Stimulated activated CD8-positive, alpha-beta memory T cell treated with anti-CD3 and anti-CD28 coated beads, Interleukin-4, amount 100 ng/mL, for 48 hours (primary cell): ENCODE results near the gene TXLNA.
"Not testable (repeated sequence)": the region's sequence is repeated elsewhere in the genome, so short reads cannot be mapped to it uniquely, and the experiment has no call there.

Experiments
- DNase-seq: peaks from one replicate; pipeline ENCODE4 v3.0.0-alpha.2; 2020

Gene TXLNA

GRCh38 chr1:32179443-32180185 lies at the start of gene TXLNA:
TSS of gene TXLNA (plus strand) at chr1:32179675. CDS start at chr1:32180346, 671 bp downstream.
- DNase-seq = peak; percentile 94

- DNase-seq = not testable (repeated sequence)
These were observed 45.6 kb upstream of the TXLNA start for GRCh38 chr1:32133950-32134280.

DNA sequence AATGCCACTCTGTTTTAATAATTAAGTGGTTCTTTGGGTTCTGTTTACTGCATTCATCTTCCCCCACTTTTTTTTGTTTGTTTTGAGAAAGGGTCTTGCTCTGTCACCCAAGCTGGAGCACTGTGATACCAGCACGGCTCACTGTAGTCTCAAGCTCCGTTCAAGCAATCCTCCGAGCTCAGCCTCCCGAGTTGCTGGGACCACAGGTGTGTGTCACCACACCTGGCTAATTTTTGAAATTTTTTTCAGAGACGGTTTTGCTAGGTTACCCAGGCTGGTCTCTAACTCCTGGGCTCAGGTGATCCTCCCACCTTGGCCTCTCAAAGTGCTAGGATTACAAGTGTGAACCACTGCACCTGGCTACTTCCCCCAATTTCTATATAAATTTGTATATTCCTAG lies 42.4 kb upstream of the TXLNA start:
- no peak for DNase-seq

- no peak for DNase-seq
These were observed 40.5 kb upstream of the TXLNA start for GRCh38 chr1:32138965-32139364.

DNA sequence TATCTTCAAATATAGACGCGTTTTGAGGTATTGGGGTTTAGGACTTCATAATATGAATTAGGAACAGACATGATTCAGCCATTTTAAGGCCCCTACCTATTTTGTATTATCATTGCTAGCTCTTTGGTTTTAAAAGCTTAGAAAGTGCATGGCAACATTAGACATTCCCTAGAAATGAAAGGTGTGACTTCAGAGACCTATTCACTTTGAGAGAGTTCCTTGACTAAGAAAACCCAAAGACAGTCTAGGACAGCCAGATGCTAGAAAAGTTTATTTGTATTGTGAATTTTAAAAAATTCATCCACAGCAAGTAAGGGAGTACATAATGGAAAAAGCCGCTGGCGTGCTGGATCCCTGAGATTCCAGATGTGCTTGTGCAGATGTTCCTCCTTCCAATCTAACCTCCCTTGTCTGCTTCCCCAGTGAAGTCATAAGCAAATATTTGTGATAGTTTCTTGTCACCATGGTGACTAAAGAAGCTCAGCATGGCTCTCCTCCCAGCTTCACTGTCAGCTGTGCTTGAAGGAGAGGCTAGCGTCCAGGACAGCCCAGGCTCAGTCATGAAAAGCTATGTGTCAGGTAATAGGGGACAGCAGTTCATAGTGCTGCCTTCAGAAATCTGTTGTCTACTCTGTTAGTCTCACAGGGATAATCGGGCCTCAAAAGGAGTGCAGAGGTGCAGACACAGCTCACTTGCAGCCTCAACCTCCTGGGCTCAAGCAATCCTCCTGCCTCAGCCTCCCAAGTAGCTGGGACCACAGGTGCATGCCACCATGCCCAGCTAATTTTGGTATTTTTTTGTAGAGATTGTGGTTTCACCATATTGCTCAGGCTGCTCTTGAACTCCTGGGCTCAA lies 36.8 kb upstream of the TXLNA start:
- no peak for DNase-seq

GRCh38 chr1:32143302-32143695 lies 36.2 kb upstream of the TXLNA start:
- not testable (repeated sequence) for DNase-seq

- DNase-seq = no peak
These were observed 35.4 kb upstream of the TXLNA start for GRCh38 chr1:32144033-32144432.

GRCh38 chr1:32147799-32148198 lies 31.7 kb upstream of the TXLNA start:
- not testable (repeated sequence) for DNase-seq

- no peak for DNase-seq
These were observed 28.6 kb upstream of the TXLNA start for GRCh38 chr1:32150847-32151246.

DNA sequence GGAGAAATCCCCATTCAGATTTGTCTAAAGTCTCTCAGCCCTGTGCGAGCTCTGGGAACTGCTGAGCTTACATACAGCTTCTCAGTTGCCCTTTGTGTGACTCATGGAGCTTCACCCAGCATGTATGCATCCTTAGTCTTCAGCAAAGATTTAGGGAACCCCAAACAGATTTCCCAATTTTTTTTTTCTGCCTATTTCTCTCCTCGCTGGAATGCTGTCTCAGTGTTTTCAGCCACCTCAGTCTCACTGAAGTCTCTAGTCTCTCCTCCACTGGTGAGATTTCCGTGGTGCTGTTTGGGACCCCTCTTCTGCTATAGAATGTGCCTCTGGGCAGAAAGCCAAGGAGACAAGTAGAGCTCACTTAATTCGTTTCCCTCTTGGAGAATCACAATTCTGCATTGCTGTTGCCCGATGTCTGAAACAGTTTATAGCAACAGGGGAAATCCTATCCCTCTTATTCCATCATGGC lies 28.1 kb upstream of the TXLNA start:
- no peak for DNase-seq

DNA sequence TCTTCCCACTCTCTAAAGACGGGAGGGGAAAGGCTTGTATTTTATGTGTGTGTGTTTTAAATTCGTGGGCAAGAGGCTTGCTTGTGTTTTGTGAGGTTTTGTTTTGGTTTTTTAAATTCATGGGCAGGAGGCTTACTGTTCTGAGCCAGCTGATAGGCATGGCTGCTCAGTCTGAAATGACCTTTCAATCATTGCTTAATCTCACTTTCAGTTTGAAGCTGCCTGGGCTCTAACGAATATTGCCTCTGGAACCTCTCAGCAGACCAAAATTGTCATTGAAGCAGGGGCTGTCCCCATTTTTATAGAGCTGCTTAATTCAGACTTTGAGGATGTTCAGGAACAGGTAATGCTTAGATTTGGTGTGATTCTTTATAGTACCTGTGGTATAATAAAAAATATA lies 20.3 kb upstream of the TXLNA start:
- no peak for DNase-seq

GRCh38 chr1:32163405-32163804 lies 16.1 kb upstream of the TXLNA start:
- no peak for DNase-seq

GRCh38 chr1:32165633-32166032 lies 13.8 kb upstream of the TXLNA start:
- not testable (repeated sequence) for DNase-seq

- DNase-seq = no peak
These were observed 8.5 kb upstream of the TXLNA start for GRCh38 chr1:32170991-32171390.

GRCh38 chr1:32172621-32173245 lies 6.7 kb upstream of the TXLNA start:
- no peak for DNase-seq

- no peak for DNase-seq
These were observed 889 bp upstream of the TXLNA start for GRCh38 chr1:32178380-32179192.

DNA sequence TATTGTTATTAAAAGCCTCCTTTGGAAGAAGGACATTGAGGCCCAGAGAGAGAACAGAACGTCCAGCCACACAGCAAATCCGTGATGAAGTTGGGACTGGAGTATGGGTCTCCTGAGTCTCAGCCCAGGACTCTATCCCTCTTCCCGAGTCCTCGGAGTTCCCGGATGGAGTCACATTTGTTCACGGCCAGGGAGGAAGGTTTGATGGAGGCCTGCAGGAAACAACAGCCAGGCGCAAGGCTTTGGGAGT lies 357 bp upstream of the TXLNA start:
- DNase-seq = no peak

DNA sequence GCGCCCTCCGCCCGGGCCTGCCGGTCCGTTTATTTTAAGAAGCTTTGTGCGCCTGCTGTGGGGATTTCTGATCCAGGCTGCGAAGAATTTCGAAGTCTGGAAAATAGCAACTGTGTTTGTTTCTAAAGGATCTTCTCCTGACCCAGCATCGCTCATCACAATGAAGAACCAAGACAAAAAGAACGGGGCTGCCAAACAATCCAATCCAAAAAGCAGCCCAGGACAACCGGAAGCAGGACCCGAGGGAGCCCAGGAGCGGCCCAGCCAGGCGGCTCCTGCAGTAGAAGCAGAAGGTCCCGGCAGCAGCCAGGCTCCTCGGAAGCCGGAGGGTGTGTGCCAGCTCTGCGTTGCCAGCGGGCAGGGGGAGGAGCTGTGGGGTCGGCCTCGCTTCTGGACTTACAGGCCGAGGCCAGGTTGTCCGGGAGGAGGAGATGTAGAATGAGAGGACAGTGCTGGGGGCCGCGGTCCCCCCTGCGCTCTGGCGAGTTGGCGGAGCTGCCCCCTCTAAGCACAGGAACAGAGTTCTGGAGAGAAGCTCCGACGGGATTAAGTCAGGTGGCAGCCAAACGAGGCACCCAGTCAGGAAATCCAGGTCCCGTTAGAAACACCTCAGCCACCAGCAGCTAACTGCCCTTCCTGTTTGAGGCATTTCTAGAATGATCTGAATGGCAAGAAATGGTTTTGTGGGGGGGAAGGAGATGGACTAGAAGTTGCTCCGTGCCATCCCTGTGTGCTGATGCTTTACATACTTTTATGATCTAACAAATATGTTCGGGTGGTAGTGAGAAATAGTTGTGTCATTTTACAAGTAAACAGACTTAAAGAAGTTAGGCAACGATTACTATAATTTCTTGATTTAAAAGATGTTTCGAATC lies 948 bp downstream of the TXLNA start:
- peak; percentile 58 for DNase-seq

DNA sequence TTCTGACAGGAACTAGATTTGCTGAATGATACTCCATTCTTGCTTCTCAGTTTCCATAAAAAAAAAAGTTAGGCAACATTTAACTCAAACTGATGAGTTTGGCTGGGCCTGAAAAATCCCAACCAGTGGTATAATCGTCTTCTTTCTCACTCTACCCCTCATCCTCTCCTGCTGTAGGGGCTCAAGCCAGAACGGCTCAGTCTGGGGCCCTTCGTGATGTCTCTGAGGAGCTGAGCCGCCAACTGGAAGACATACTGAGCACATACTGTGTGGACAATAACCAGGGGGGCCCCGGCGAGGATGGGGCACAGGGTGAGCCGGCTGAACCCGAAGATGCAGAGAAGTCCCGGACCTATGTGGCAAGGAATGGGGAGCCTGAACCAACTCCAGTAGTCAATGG lies 1.6 kb downstream of the TXLNA start:
- DNase-seq = no peak

DNA sequence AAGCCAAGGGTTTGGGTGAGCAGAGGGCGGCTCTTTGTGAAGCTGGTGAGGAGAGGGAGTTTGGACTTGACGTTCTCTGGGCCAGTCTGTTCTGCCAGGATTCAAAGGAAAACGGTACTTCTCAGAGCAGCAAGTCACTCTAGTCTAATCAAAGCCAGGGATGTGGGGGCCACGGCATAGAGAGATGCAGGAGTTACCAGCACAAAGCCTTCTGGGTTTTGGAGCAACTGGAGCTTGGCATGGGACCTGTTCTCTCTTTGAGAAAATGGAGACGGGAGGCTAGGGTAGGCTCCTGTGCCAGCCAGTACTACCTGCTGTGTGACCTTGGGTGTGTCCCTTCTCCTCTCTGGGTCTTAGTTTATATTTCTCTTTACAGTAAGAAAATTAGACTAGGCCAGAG lies 2.1 kb downstream of the TXLNA start:
- DNase-seq = no peak

GRCh38 chr1:32182060-32182459 lies 2.6 kb downstream of the TXLNA start:
- no peak for DNase-seq

DNA sequence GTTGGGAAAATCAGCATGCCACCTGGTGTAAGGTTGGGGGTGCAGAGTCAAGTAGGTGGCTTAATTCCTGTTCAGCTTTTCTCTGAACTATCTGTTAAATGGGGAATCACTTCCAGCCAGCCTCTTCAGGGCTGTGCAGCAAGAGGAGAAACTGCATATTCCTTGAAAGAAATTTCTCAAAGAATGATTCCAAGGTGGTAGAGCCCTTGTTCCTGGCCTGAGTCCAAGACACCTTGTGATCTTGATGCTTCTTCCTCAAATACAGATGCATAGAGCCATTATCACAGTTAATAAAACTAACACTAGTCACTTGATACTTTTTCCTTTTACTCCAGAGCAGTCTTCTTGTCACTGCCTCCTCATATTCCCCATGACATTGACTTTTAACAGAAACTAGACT lies 5.2 kb downstream of the TXLNA start:
- DNase-seq = no peak
